HepG2 (cell line): ENCODE results near the gene NFKB2. TPM values are rescaled to one million over a fixed set of nuclear protein-coding genes. Genes with fewer than 3 reads are reported as not detected.

ENCODE experiments used
- CAMTA2 ChIP-seq: sonication (generic); formaldehyde crosslinking; IDR thresholded peaks from 2 replicates; pipeline ENCODE4 v1.4.0; 2020; ENCODE audit warnings: mild to moderate bottlenecking, missing genetic modification reagents, borderline replicate concordance
- E2F2 ChIP-seq: sonication (generic); formaldehyde crosslinking; IDR thresholded peaks from 2 replicates; pipeline ENCODE4 v1.4.0; 2020; ENCODE audit warnings: missing genetic modification reagents, borderline replicate concordance
- EEA1 ChIP-seq: sonication (generic); formaldehyde crosslinking; IDR thresholded peaks from 2 replicates; pipeline ENCODE4 v1.5.1; 2020; ENCODE audit warnings: mild to moderate bottlenecking, missing genetic modification reagents, borderline replicate concordance
- HDAC1 ChIP-seq: sonication (generic); formaldehyde crosslinking; IDR thresholded peaks from 2 replicates; pipeline ENCODE4 v1.5.1; 2020; ENCODE audit warnings: mild to moderate bottlenecking, missing genetic modification reagents
- KAT7 ChIP-seq: IDR thresholded peaks from 2 replicates; pipeline ENCODE4 v1.6.1; 2018; ENCODE audit warnings: borderline replicate concordance, missing compliant biosample characterization
- KDM5B ChIP-seq: sonication (generic); formaldehyde crosslinking; IDR thresholded peaks from 2 replicates; pipeline ENCODE4 v1.4.0; 2020; ENCODE audit warnings: missing genetic modification reagents, mild to moderate bottlenecking, borderline replicate concordance
- KLF16 ChIP-seq, 2 experiments: sonication (generic) in 1 of 2; formaldehyde crosslinking in 1 of 2; IDR thresholded peaks; 2 replicates each; pipeline versions ENCODE4 v1.6.1 to v1.8.0; 2016 to 2023; ENCODE audit warnings: missing genetic modification reagents in 2 of 2, missing compliant biosample characterization in 1 of 2
- NONO ChIP-seq, 2 experiments: fragments of 450-650 bp in 1 of 2; sonication (generic) in 1 of 2; formaldehyde crosslinking in 1 of 2; IDR thresholded peaks in 1 of 2; conservative IDR thresholded peaks in 1 of 2; 2 replicates each; pipeline versions ENCODE4 v1.6.1 to v1.8.0; 2017 to 2022; ENCODE audit warnings: mild to moderate bottlenecking in 1 of 2, missing genetic modification reagents in 1 of 2, moderate library complexity in 1 of 2
- ONECUT2 ChIP-seq: sonication (generic); formaldehyde crosslinking; IDR thresholded peaks from 2 replicates; pipeline ENCODE4 v1.4.0; 2020; ENCODE audit warnings: missing genetic modification reagents
- PAWR ChIP-seq: sonication (generic); formaldehyde crosslinking; IDR thresholded peaks from 2 replicates; pipeline ENCODE4 v1.4.0; 2020; ENCODE audit warnings: missing genetic modification reagents, mild to moderate bottlenecking, borderline replicate concordance
- PBX3 ChIP-seq: sonication (generic); formaldehyde crosslinking; IDR thresholded peaks from 2 replicates; pipeline ENCODE4 v1.8.1; 2023; ENCODE audit warnings: missing genetic modification reagents, inconsistent platforms, borderline replicate concordance
- SRSF1 ChIP-seq: fragments of 200-400 bp; formaldehyde crosslinking; optimal IDR thresholded peaks from 2 replicates; pipeline ENCODE3; 2017; ENCODE audit warnings: mild to moderate bottlenecking, low read depth, low read length, moderate library complexity
- THAP11 ChIP-seq: IDR thresholded peaks from 2 replicates; pipeline ENCODE4 v1.6.1; 2016; ENCODE audit warnings: missing biosample characterization, missing genetic modification reagents
- ZBTB38 ChIP-seq: sonication (generic); formaldehyde crosslinking; IDR thresholded peaks from 2 replicates; pipeline ENCODE4 v1.5.1; 2020; ENCODE audit warnings: mild to moderate bottlenecking, missing genetic modification reagents
- ZFX ChIP-seq: sonication (generic); formaldehyde crosslinking; IDR thresholded peaks from 2 replicates; pipeline ENCODE4 v1.4.0; 2020; ENCODE audit warnings: mild to moderate bottlenecking, low read depth, missing genetic modification reagents, moderate library complexity
- ZNF207 ChIP-seq: fragments of 450-650 bp; IDR thresholded peaks from 2 replicates; pipeline ENCODE4 v1.6.1; 2016; ENCODE audit warnings: antibody characterized with exemption, borderline replicate concordance
- ZNF24 ChIP-seq: fragments of 450-650 bp; IDR thresholded peaks from 2 replicates; pipeline ENCODE4 v1.6.1; 2017; ENCODE audit warnings: antibody characterized with exemption, mild to moderate bottlenecking
- ZNF264 ChIP-seq: sonication (generic); formaldehyde crosslinking; IDR thresholded peaks from 2 replicates; pipeline ENCODE4 v1.4.0; 2020; ENCODE audit warnings: missing genetic modification reagents
- ZNF580 ChIP-seq: IDR thresholded peaks from 2 replicates; pipeline ENCODE4 v1.6.1; 2016; ENCODE audit warnings: low read depth, borderline replicate concordance
- ZNF619 ChIP-seq: sonication (generic); formaldehyde crosslinking; IDR thresholded peaks from 2 replicates; pipeline ENCODE4 v1.4.0; 2020; ENCODE audit warnings: mild to moderate bottlenecking, missing genetic modification reagents
- ZNF770 ChIP-seq: sonication (generic); formaldehyde crosslinking; IDR thresholded peaks from 2 replicates; pipeline ENCODE4 v1.5.0; 2020; ENCODE audit warnings: mild to moderate bottlenecking, missing genetic modification reagents
- ZNF788 ChIP-seq: sonication (generic); formaldehyde crosslinking; IDR thresholded peaks from 2 replicates; pipeline ENCODE4 v1.5.0; 2020; ENCODE audit warnings: mild to moderate bottlenecking, missing genetic modification reagents, borderline replicate concordance
- ZSCAN12 ChIP-seq: sonication (generic); formaldehyde crosslinking; IDR thresholded peaks from 2 replicates; pipeline ENCODE4 v1.9.0; 2021; ENCODE audit warnings: mild to moderate bottlenecking, missing genetic modification reagents
- ZSCAN22 ChIP-seq: sonication (generic); formaldehyde crosslinking; IDR thresholded peaks from 2 replicates; pipeline ENCODE4 v1.4.0; 2020; ENCODE audit warnings: mild to moderate bottlenecking, missing genetic modification reagents
- polyA plus RNA-seq, 8 experiments: library from polyadenylated mRNA; depleted of rRNA in 3 of 8; stranded (reverse) in 7 of 8; unstranded in 1 of 8; fragments of >200 nt; fragmentation: Illumina TruSeq in 4 of 8; extraction: Trizol in 4 of 8; gene quantifications; 2 replicates each; pipeline versions ENCODE4 v1.2.1 to v1.2.3, GENCODE V29; 2011 to 2016; ENCODE audit warnings: low read depth in 4 of 8, missing spikeins in 1 of 8, mixed read lengths in 1 of 8; ENCODE audit not compliant: insufficient read depth in 1 of 8
- total RNA-seq, 5 experiments: library from RNA; depleted of rRNA; stranded (reverse); fragments of >200 nt; fragmentation: Illumina TruSeq; extraction: Trizol; gene quantifications; 2 replicates each; pipeline ENCODE4 v1.2.3, GENCODE V29; 2016; ENCODE audit warnings: low read depth in 1 of 5

Gene NFKB2
- total and polyA plus RNA-seq, 2 of the 13 experiments (the other 11 are each of a cell fraction or from before 2014, with no cell fraction given) = 7.7 to 12.5 TPM

- TF ChIP-seq ZNF770 (CRISPR knock-in tag) = no peak
- TF ChIP-seq NONO (IDR thresholded peaks at IDR 0.05) = no peak
- peak; percentile 21; the same call in 1 of the 2 replicates for TF ChIP-seq NONO (CRISPR knock-in tag; conservative IDR thresholded peaks at IDR 0.05)
- peak; percentile 89; the same call in 1 of the 2 replicates for TF ChIP-seq ZSCAN12 (CRISPR knock-in tag)
- peak; percentile 69; the same call in 1 of the 2 replicates for TF ChIP-seq E2F2 (CRISPR knock-in tag)
- 0 out of 2 replicates have a peak, but pooled peaks have one; percentile 21 for TF ChIP-seq ONECUT2 (CRISPR knock-in tag)
- 0 out of 2 replicates have a peak, but pooled peaks have one; percentile 60 for TF ChIP-seq CAMTA2 (CRISPR knock-in tag)
- no peak for TF ChIP-seq KAT7
- TF ChIP-seq ZNF788 (CRISPR knock-in tag) = peak; percentile 6; the same call in 1 of the 2 replicates
- peak; percentile 69; the same call in 1 of the 2 replicates for TF ChIP-seq KDM5B
- TF ChIP-seq ZNF580 (CRISPR knock-in tag) = peak; percentile 77; the same call in 1 of the 2 replicates
- 0 out of 2 replicates have a peak, but pooled peaks have one; percentile 85 for TF ChIP-seq ZNF264 (CRISPR knock-in tag)
- 0 out of 2 replicates have a peak, but pooled peaks have one; percentile 68 for TF ChIP-seq PBX3 (CRISPR knock-in tag)
- TF ChIP-seq THAP11 = 0 out of 2 replicates have a peak, but pooled peaks have one; percentile 48
- no peak for TF ChIP-seq ZNF207
- TF ChIP-seq HDAC1 (CRISPR knock-in tag) = peak; percentile 79; the same call in 1 of the 2 replicates
- TF ChIP-seq ZNF24 = no peak
- TF ChIP-seq EEA1 (CRISPR knock-in tag) = peak; percentile 83; the same call in 1 of the 2 replicates
- no peak for TF ChIP-seq ZNF619 (CRISPR knock-in tag)
- TF ChIP-seq PAWR (CRISPR knock-in tag) = no peak
- TF ChIP-seq ZSCAN22 (CRISPR knock-in tag) = no peak
- 0 out of 2 replicates have a peak, but pooled peaks have one; percentile 19 for TF ChIP-seq ZBTB38
- TF ChIP-seq SRSF1 = no peak
- TF ChIP-seq ZFX (CRISPR knock-in tag) = no peak
- peak in 1 of 2 experiments; percentile 56; a peak in 1 of 4 replicates for TF ChIP-seq KLF16 (CRISPR knock-in tag; IDR thresholded peaks at IDR 0.05)
These were observed 24.0 kb downstream of the NFKB2 start (continued) for GRCh38 chr10:102419269-102420180.
